SU-DHL-6 (cell line): ENCODE measurements around the gene RIPK3.

Experiments
- CTCF ChIP-seq: fragments of 200-600 bp; sonication (generic); IDR thresholded peaks from one replicate; pipeline ENCODE4 v1.5.1; 2017; ENCODE audit warnings: antibody characterized with exemption, mild to moderate bottlenecking, low read length, moderate library complexity; ENCODE audit not compliant: insufficient read depth, poor library complexity, severe bottlenecking
- EZH2phosphoT487 ChIP-seq: fragments of 200-600 bp; sonication (generic), shearing (Covaris generic); conservative IDR thresholded peaks from 2 replicates; pipeline ENCODE4 v1.6.1; 2018; ENCODE audit warnings: mild to moderate bottlenecking, antibody characterized with exemption, low read length, moderate library complexity, mixed read lengths

GRCh38 chr14:24385524-24385923 lies 45.7 kb upstream of the RIPK3 start:
- no peak for TF ChIP-seq EZH2phosphoT487
- no peak for TF ChIP-seq CTCF
